ENCODE measurements around the gene HTR5A.

The HTR5A gene

GRCh38 chr7:155097338-155097737 is 27.2 kb downstream of the HTR5A start (continued):
- TF ChIP-seq ZNF148 (tag by site-specific recombination; IDR thresholded peaks at IDR 0.05; ENCODE audit: borderline replicate concordance), result no peak

GRCh38 chr7:155103839-155104238 is 33.7 kb downstream of the HTR5A start:
- Histone ChIP-seq H3K4me3 (ENCODE audit: low read depth, low read length) (no peak overlapping the region), H3K4me1 (ENCODE audit: control insufficient read depth, insufficient read depth, low read length) (no peaks in the 10 kb centered on the region), H3K9me3 (ENCODE audit: control insufficient read depth, insufficient read depth, low read depth, low read length) (no peaks in the 10 kb centered on the region), H3K36me3 (ENCODE audit: control insufficient read depth in 2 of 2, insufficient read depth in 1 of 2, low read length in 2 of 2) (no peaks in the 10 kb centered on the region), H3K27ac (ENCODE audit: extremely low read depth, low read depth, low read length) (no peak overlapping the region)
- ChIA-PET POLR2A (no interaction called here), CTCF (no interaction called here)
- TF ChIP-seq ZNF670 (tag by site-specific recombination; IDR thresholded peaks at IDR 0.05; ENCODE audit: low read depth) (no peak), ZNF423 (tag by site-specific recombination; IDR thresholded peaks at IDR 0.05) (no peak), KLF16 (tag by site-specific recombination; IDR thresholded peaks at IDR 0.05) (no peak), ZNF549 (tag by site-specific recombination; IDR thresholded peaks at IDR 0.05) (no peak), ZNF404 (tag by site-specific recombination; IDR thresholded peaks at IDR 0.05) (no peak), ZNF335 (tag by site-specific recombination; conservative IDR thresholded peaks at IDR 0.05) (no peak)

GRCh38 chr7:155104913-155105312 is 34.8 kb downstream of the HTR5A start:
- TF ChIP-seq SETDB1 (IDR thresholded peaks at IDR 0.05; ENCODE audit: insufficient read length, low read length) (no peak), ZFP69B (tag by site-specific recombination; IDR thresholded peaks at IDR 0.05) (no peak), HOXC10 (CRISPR knock-in tag; IDR thresholded peaks at IDR 0.05) (no peak), ZNF274 (IDR thresholded peaks at IDR 0.05; ENCODE audit: low read length) (no peak), ZNF274 (tag by site-specific recombination; IDR thresholded peaks at IDR 0.05; ENCODE audit: borderline replicate concordance) (no peak), ZNF16 (tag by site-specific recombination; IDR thresholded peaks at IDR 0.05; ENCODE audit: low read depth) (no peak), ZNF140 (tag by site-specific recombination; IDR thresholded peaks at IDR 0.05) (no peak)
- CTCF ChIA-PET, result no interaction called here
- Histone ChIP-seq H3K4me1 (ENCODE audit: control insufficient read depth, insufficient read depth, low read length) (no peaks in the 10 kb centered on the region), H3K4me3 (ENCODE audit: low read depth, low read length) (no peak overlapping the region), H3K36me3 (ENCODE audit: control insufficient read depth in 2 of 2, insufficient read depth in 1 of 2, low read length in 2 of 2) (no peaks in the 10 kb centered on the region), H3K9me3 (ENCODE audit: control insufficient read depth, insufficient read depth, low read depth, low read length) (no peaks in the 10 kb centered on the region), H3K27ac (ENCODE audit: extremely low read depth, low read depth, low read length) (no peak overlapping the region)
- POLR2A ChIA-PET, result no interaction called here

- no peaks in the 10 kb centered on the region for H3K4me1 ChIP-seq (ENCODE audit: control insufficient read depth, insufficient read depth, low read length)
- no peaks in the 10 kb centered on the region for H3K36me3 ChIP-seq (ENCODE audit: control insufficient read depth in 2 of 2, insufficient read depth in 1 of 2, low read length in 2 of 2)
- TF ChIP-seq ZNF23 (tag by site-specific recombination; IDR thresholded peaks at IDR 0.05; ENCODE audit: borderline replicate concordance), result no peak
- TF ChIP-seq ZSCAN18 (tag by site-specific recombination; IDR thresholded peaks at IDR 0.05), result no peak
- no peak for TF ChIP-seq AEBP2 (tag by site-specific recombination; IDR thresholded peaks at IDR 0.05; ENCODE audit: borderline replicate concordance)
- no peak for TF ChIP-seq KLF10 (tag by site-specific recombination; IDR thresholded peaks at IDR 0.05)
- no peak for TF ChIP-seq MZF1 (tag by site-specific recombination; IDR thresholded peaks at IDR 0.05; ENCODE audit: borderline replicate concordance)
- TF ChIP-seq MYNN (tag by site-specific recombination; IDR thresholded peaks at IDR 0.05; ENCODE audit: borderline replicate concordance), result no peak
- no peak for TF ChIP-seq ZNF354C (tag by site-specific recombination; IDR thresholded peaks at IDR 0.05; ENCODE audit: borderline replicate concordance, low read depth)
- no peak overlapping the region for H3K27ac ChIP-seq (ENCODE audit: extremely low read depth, low read depth, low read length)
- no peak overlapping the region for H3K4me3 ChIP-seq (ENCODE audit: low read depth, low read length)
- ChIA-PET CTCF (no interaction called here), POLR2A (no interaction called here)
- no peaks in the 10 kb centered on the region for H3K9me3 ChIP-seq (ENCODE audit: control insufficient read depth, insufficient read depth, low read depth, low read length)
Observed at GRCh38 chr7:155106356-155106755, 36.2 kb downstream of the HTR5A start.

All from HEK293 (cell line).